WTC11 (cell line): ENCODE measurements around the gene IGSF5. TPM values are rescaled to one million over a fixed set of nuclear protein-coding genes. Genes with fewer than 3 reads are reported as not detected.

Source experiments
- ATAC-seq: fragments of 200-7000 bp; cut with Tn5 transposase; 2 replicates; pipeline ENCODE4 v1.10.0; 2021; ENCODE audit warnings: mild to moderate bottlenecking, moderate library complexity
- CTCF ChIA-PET: fragments of 300-600 bp; sonication (Branson Sonifier 250); formaldehyde crosslinking; loops from one replicate; lab custom pipeline; 2021; ENCODE audit warnings: antibody characterized with exemption; lab: Charles Lee
- POLR2A ChIA-PET: fragments of 350-600 bp; sonication (Branson Sonifier 250); formaldehyde crosslinking; loops from one replicate; lab custom pipeline; 2021; ENCODE audit warnings: antibody characterized with exemption; lab: Charles Lee
- DNase-seq: peaks from one replicate; pipeline ENCODE4 v3.0.0; 2021; ENCODE audit warnings: low spot score
- H3K27ac Mint-ChIP-seq: 2 replicates; pipeline ENCODE4 v1.8.0; 2021; ENCODE audit warnings: mixed read lengths
- H3K27me3 Mint-ChIP-seq: 2 replicates; pipeline ENCODE4 v1.8.0; 2021; ENCODE audit warnings: low read depth, mild to moderate bottlenecking, moderate library complexity, mixed read lengths
- H3K36me3 Mint-ChIP-seq: 2 replicates; pipeline ENCODE4 v1.8.0; 2021; ENCODE audit warnings: mixed read lengths
- H3K4me1 Mint-ChIP-seq: 2 replicates; pipeline ENCODE4 v1.8.0; 2022; ENCODE audit warnings: mixed read lengths
- H3K4me3 Mint-ChIP-seq: 2 replicates; pipeline ENCODE4 v1.8.0; 2021; ENCODE audit warnings: mild to moderate bottlenecking, moderate library complexity, mixed read lengths
- H3K9me3 Mint-ChIP-seq: 2 replicates; pipeline ENCODE4 v1.8.0; 2021; ENCODE audit warnings: mixed read lengths
- ATF3 ChIP-seq: sonication (generic); formaldehyde crosslinking; conservative IDR thresholded peaks from 2 replicates; pipeline ENCODE4 v1.8.1; 2022; ENCODE audit warnings: mild to moderate bottlenecking, missing genetic modification reagents
- ATF6 ChIP-seq: sonication (generic); formaldehyde crosslinking; IDR thresholded peaks from 2 replicates; pipeline ENCODE4 v1.8.1; 2023; ENCODE audit warnings: mild to moderate bottlenecking, missing genetic modification reagents
- CBFB ChIP-seq: sonication (generic); formaldehyde crosslinking; IDR thresholded peaks from 2 replicates; pipeline ENCODE4 v1.8.1; 2022; ENCODE audit warnings: mild to moderate bottlenecking, low read depth, missing genetic modification reagents
- ESRRA ChIP-seq: sonication (generic); formaldehyde crosslinking; IDR thresholded peaks from 2 replicates; pipeline ENCODE4 v1.8.1; 2022; ENCODE audit warnings: mild to moderate bottlenecking, missing genetic modification reagents, borderline replicate concordance
- FOXK1 ChIP-seq: sonication (generic); formaldehyde crosslinking; IDR thresholded peaks from 2 replicates; pipeline ENCODE4 v1.8.0; 2022; ENCODE audit warnings: mild to moderate bottlenecking, moderate library complexity, missing genetic modification reagents
- GRHL2 ChIP-seq: fragments of 250-450 bp; sonication (Bioruptor Pico); IDR thresholded peaks from 2 replicates; pipeline ENCODE4 v1.8.0; 2022; ENCODE audit warnings: mild to moderate bottlenecking, moderate library complexity; ENCODE audit not compliant: insufficient replicate concordance, severe bottlenecking
- JAZF1 ChIP-seq: fragments of 250-450 bp; sonication (Bioruptor Pico); IDR thresholded peaks from 2 replicates; pipeline ENCODE4 v1.9.0; 2021; ENCODE audit warnings: moderate library complexity, mild to moderate bottlenecking, inconsistent platforms
- MXD4 ChIP-seq: fragments of 250-450 bp; sonication (Bioruptor Pico); IDR thresholded peaks from 2 replicates; pipeline ENCODE4 v1.8.0; 2021; ENCODE audit warnings: mild to moderate bottlenecking, moderate library complexity, borderline replicate concordance
- ZNF281 ChIP-seq: sonication (generic); formaldehyde crosslinking; IDR thresholded peaks from 2 replicates; pipeline ENCODE4 v1.8.0; 2023; ENCODE audit warnings: mild to moderate bottlenecking, missing genetic modification reagents
- ZNF317 ChIP-seq: sonication (generic); formaldehyde crosslinking; IDR thresholded peaks from 2 replicates; pipeline ENCODE4 v1.8.1; 2023; ENCODE audit warnings: low read depth, mild to moderate bottlenecking, moderate library complexity, missing genetic modification reagents, borderline replicate concordance
- ZNF425 ChIP-seq: fragments of 250-450 bp; sonication (Bioruptor Pico); conservative IDR thresholded peaks from 2 replicates; pipeline ENCODE4 v1.9.0; 2021; ENCODE audit warnings: mild to moderate bottlenecking
- ZNF532 ChIP-seq: fragments of 250-450 bp; sonication (Bioruptor Pico); IDR thresholded peaks from 2 replicates; pipeline ENCODE4 v1.9.0; 2021; ENCODE audit warnings: mild to moderate bottlenecking, borderline replicate concordance
- total RNA-seq: library from RNA; stranded (reverse); gene quantifications from 3 replicates; pipeline ENCODE4 v1.2.3, GENCODE V29; 2021

Gene IGSF5
- total RNA-seq, 1 experiment from 2014 or later, result 3.6 TPM

- TF ChIP-seq ATF6 (CRISPR knock-in tag), result no peak
- no peak for TF ChIP-seq ZNF317
- no peak for TF ChIP-seq ESRRA
- no peak for TF ChIP-seq ZNF281 (CRISPR knock-in tag)
- TF ChIP-seq FOXK1 (CRISPR knock-in tag), result no peak
- no peak for TF ChIP-seq ZNF532 (CRISPR knock-in tag)
Observed at GRCh38 chr21:39720126-39720778, 24.7 kb upstream of the IGSF5 start (continued).

- POLR2A ChIA-PET, result no interaction called here
- H3K36me3 Mint-ChIP-seq, result peaks cover 45% of the 10 kb centered on the region
- peaks cover 38% of the 10 kb centered on the region for H3K9me3 Mint-ChIP-seq
- no peak overlapping the region for H3K4me3 Mint-ChIP-seq
- H3K27me3 Mint-ChIP-seq, result no peaks in the 10 kb centered on the region
- H3K27ac Mint-ChIP-seq, result no peak overlapping the region; the same call in 1 of the 2 replicates
- TF ChIP-seq ATF3 (CRISPR knock-in tag), result no peak
- CTCF ChIA-PET, result no interaction called here
- ATAC-seq (no peak), DNase-seq (no peak)
- peaks cover 10% of the 10 kb centered on the region for H3K4me1 Mint-ChIP-seq
Observed at GRCh38 chr21:39721885-39722284, 23.1 kb upstream of the IGSF5 start.

- peaks cover 62% of the 10 kb centered on the region for H3K36me3 Mint-ChIP-seq
- H3K4me3 Mint-ChIP-seq, result no peak overlapping the region
- ATAC-seq, result no peak
- H3K4me1 Mint-ChIP-seq, result peaks cover 10% of the 10 kb centered on the region
- POLR2A ChIA-PET, result no interaction called here
- no peak overlapping the region for H3K27ac Mint-ChIP-seq
- H3K27me3 Mint-ChIP-seq, result no peaks in the 10 kb centered on the region
- CTCF ChIA-PET, result no interaction called here
- no peak for TF ChIP-seq GRHL2 (CRISPR knock-in tag)
- TF ChIP-seq CBFB (CRISPR knock-in tag), result no peak
- no peak for TF ChIP-seq JAZF1 (CRISPR knock-in tag)
- TF ChIP-seq ZNF425 (CRISPR knock-in tag), result no peak
- no peak for TF ChIP-seq MXD4 (CRISPR knock-in tag)
- peaks cover 29% of the 10 kb centered on the region for H3K9me3 Mint-ChIP-seq
- no peak for DNase-seq
Observed at GRCh38 chr21:39724944-39725343, 20.0 kb upstream of the IGSF5 start.
